PC-9 (cell line): Measurements from ENCODE around the gene NUP214. TPM values are rescaled to one million over a fixed set of nuclear protein-coding genes. Genes with fewer than 3 reads are reported as not detected.

Source experiments
- BruUV-seq: library from RNA; stranded (reverse); fragments of 400-500 nt; replicated peaks from 2 replicates; lab custom pipeline; 2021; lab: Mats Ljungman, UMichigan
- CTCF ChIA-PET: fragments of 300-600 bp; sonication (Branson Sonifier 250); formaldehyde crosslinking; loops from one replicate; lab custom pipeline; 2022; ENCODE audit warnings: antibody characterized with exemption; lab: Charles Lee
- POLR2A ChIA-PET: fragments of 300-600 bp; sonication (Branson Sonifier 250); formaldehyde crosslinking; loops from one replicate; lab custom pipeline; 2022; ENCODE audit warnings: antibody characterized with exemption; ENCODE audit not compliant: unreplicated experiment; lab: Charles Lee
- DNase-seq, 2 experiments: peaks; one replicate each; pipeline versions ENCODE4 v3.0.0 to v3.0.0-alpha.2; 2015 to 2022; ENCODE audit warnings: mixed read lengths in 1 of 2
- H2AFZ ChIP-seq: fragments of 200-600 bp; sonication (generic); 2 replicates; pipeline ENCODE4 v1.8.1; 2017; ENCODE audit warnings: antibody characterized with exemption
- H3F3A ChIP-seq: fragments of 200-600 bp; sonication (generic); 2 replicates; pipeline ENCODE4 v1.8.1; 2017; ENCODE audit warnings: antibody characterized with exemption, mild to moderate bottlenecking, low read depth; ENCODE audit not compliant: insufficient read depth
- H3K27ac ChIP-seq: fragments of 200-600 bp; sonication (generic); 2 replicates; pipeline ENCODE4 v1.6.1; 2016; ENCODE audit warnings: mixed run types
- H3K27me3 ChIP-seq: fragments of 200-600 bp; sonication (generic); 2 replicates; pipeline ENCODE4 v1.6.1; 2016; ENCODE audit warnings: low read depth, mixed run types; ENCODE audit not compliant: insufficient read depth
- H3K36me3 ChIP-seq: fragments of 200-600 bp; sonication (generic); 2 replicates; pipeline ENCODE4 v1.6.1; 2016; ENCODE audit warnings: low read depth, mixed run types
- H3K4me1 ChIP-seq: fragments of 200-600 bp; sonication (generic); replicated peaks from 2 replicates; pipeline ENCODE4 v1.6.1; 2016; ENCODE audit warnings: mixed run types; ENCODE audit not compliant: insufficient read depth
- H3K4me2 ChIP-seq: fragments of 200-600 bp; sonication (generic); 2 replicates; pipeline ENCODE4 v1.6.1; 2017; ENCODE audit warnings: mixed run types
- H3K4me3 ChIP-seq: fragments of 200-600 bp; sonication (generic); 2 replicates; pipeline ENCODE4 v1.6.1; 2016; ENCODE audit warnings: mixed run types
- H3K79me2 ChIP-seq: fragments of 200-600 bp; sonication (generic); 2 replicates; pipeline ENCODE4 v1.6.1; 2017; ENCODE audit warnings: low read depth, mixed run types
- H3K9me2 ChIP-seq: fragments of 200-600 bp; sonication (generic); 2 replicates; pipeline ENCODE4 v1.8.1; 2017; ENCODE audit warnings: mild to moderate bottlenecking; ENCODE audit not compliant: insufficient read depth
- H3K9me3 ChIP-seq: fragments of 200-600 bp; sonication (generic); 2 replicates; pipeline ENCODE4 v1.8.1; 2016; ENCODE audit warnings: low read depth; ENCODE audit not compliant: insufficient read depth
- H4K20me1 ChIP-seq: fragments of 200-600 bp; sonication (generic); 2 replicates; pipeline ENCODE4 v1.8.1; 2017; ENCODE audit not compliant: insufficient read depth
- CTCF ChIP-seq: fragments of 200-600 bp; sonication (generic); conservative IDR thresholded peaks from 2 replicates; pipeline ENCODE4 v1.6.1; 2017; ENCODE audit warnings: mixed run types, antibody characterized with exemption, mild to moderate bottlenecking, moderate library complexity
- EZH2 ChIP-seq: fragments of 200-600 bp; sonication (generic); IDR thresholded peaks from 2 replicates; pipeline ENCODE4 v1.8.0; 2017; ENCODE audit warnings: antibody characterized with exemption, low read depth
- intact Hi-C: fragments of 100-400 bp; cut with micrococcal nuclease; formaldehyde crosslinking; loops from one replicate; pipeline ENCODE4 v1.10.0; 2022; ENCODE audit not compliant: unreplicated experiment
- total RNA-seq: library from RNA; stranded (reverse); gene quantifications from 2 replicates; pipeline ENCODE4 v1.2.3, GENCODE V29; 2021

The NUP214 gene
- total RNA-seq, 1 experiment from 2014 or later = 59.0 TPM

GRCh38 chr9:131246618-131247017 is 121.2 kb downstream of the NUP214 start:
- no peaks in the 10 kb centered on the region for H3K9me2 ChIP-seq
- intact Hi-C loops = no loop called here

GRCh38 chr9:131252120-131252519 is 126.7 kb downstream of the NUP214 start:
- Histone ChIP-seq H3K4me1 (peaks cover 9% of the 10 kb centered on the region), H3K4me2 (no peak overlapping the region), H3K36me3 (no peaks in the 10 kb centered on the region), H3K79me2 (no peaks in the 10 kb centered on the region), H3K27ac (no peak overlapping the region), H3K4me3 (no peak overlapping the region), H2AFZ (no peak overlapping the region), H3K9me3 (no peaks in the 10 kb centered on the region), H3K9me2 (no peaks in the 10 kb centered on the region), H3K27me3 (no peaks in the 10 kb centered on the region), H4K20me1 (no peaks in the 10 kb centered on the region), H3F3A (no peaks in the 10 kb centered on the region)
- TF ChIP-seq CTCF = no peak
- TF ChIP-seq EZH2 = no peak
- DNase-seq = no peak
- POLR2A ChIA-PET = no interaction called here
- BruUV-seq = no TSS peak
- intact Hi-C loops = no loop called here
- CTCF ChIA-PET = no interaction called here

More at GRCh38 chr9:131246618-131247017, 121.2 kb downstream of the NUP214 start:
- TF ChIP-seq CTCF (no peak), EZH2 (no peak)
- no peaks in the 10 kb centered on the region for H3K79me2 ChIP-seq
- ChIA-PET POLR2A (no interaction called here), CTCF (no interaction called here)
- DNase-seq = no peak
- no peaks in the 10 kb centered on the region for H3K9me3 ChIP-seq
- BruUV-seq = no TSS peak
- H3K27ac ChIP-seq = no peak overlapping the region
- no peaks in the 10 kb centered on the region for H3K36me3 ChIP-seq
- no peaks in the 10 kb centered on the region for H4K20me1 ChIP-seq
- H3F3A ChIP-seq = no peaks in the 10 kb centered on the region
- H3K27me3 ChIP-seq = no peaks in the 10 kb centered on the region
- H2AFZ ChIP-seq = no peak overlapping the region
- H3K4me2 ChIP-seq = no peak overlapping the region
- H3K4me1 ChIP-seq = no peaks in the 10 kb centered on the region
- H3K4me3 ChIP-seq = no peak overlapping the region

GRCh38 chr9:131253891-131254491 is 128.6 kb downstream of the NUP214 start:
- no peaks in the 10 kb centered on the region for H3F3A ChIP-seq
- no peaks in the 10 kb centered on the region for H3K79me2 ChIP-seq
- no peaks in the 10 kb centered on the region for H4K20me1 ChIP-seq
- intact Hi-C loops = no loop called here
- no peaks in the 10 kb centered on the region for H3K9me3 ChIP-seq
- no peak for DNase-seq
- H3K9me2 ChIP-seq = no peaks in the 10 kb centered on the region
- ChIA-PET CTCF (no interaction called here), POLR2A (no interaction called here)
- no peak overlapping the region for H3K27ac ChIP-seq
- no peak for TF ChIP-seq CTCF
- TF ChIP-seq EZH2 = no peak
- H3K4me2 ChIP-seq = no peak overlapping the region
- no peak overlapping the region for H2AFZ ChIP-seq
- BruUV-seq = no TSS peak
- H3K36me3 ChIP-seq = no peaks in the 10 kb centered on the region
- no peaks in the 10 kb centered on the region for H3K27me3 ChIP-seq
- H3K4me3 ChIP-seq = no peak overlapping the region
- peaks cover 9% of the 10 kb centered on the region for H3K4me1 ChIP-seq
